HG03280 (cell line): ENCODE results near the gene NDUFAF8.

Source experiments
- ATAC-seq: cut with Tn5 transposase; IDR thresholded peaks from one replicate; pipeline ENCODE4 v1.9.1; 2021; ENCODE audit warnings: mild to moderate bottlenecking, moderate library complexity; ENCODE audit not compliant: unreplicated experiment

Gene NDUFAF8, protein sequence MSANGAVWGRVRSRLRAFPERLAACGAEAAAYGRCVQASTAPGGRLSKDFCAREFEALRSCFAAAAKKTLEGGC

DNA sequence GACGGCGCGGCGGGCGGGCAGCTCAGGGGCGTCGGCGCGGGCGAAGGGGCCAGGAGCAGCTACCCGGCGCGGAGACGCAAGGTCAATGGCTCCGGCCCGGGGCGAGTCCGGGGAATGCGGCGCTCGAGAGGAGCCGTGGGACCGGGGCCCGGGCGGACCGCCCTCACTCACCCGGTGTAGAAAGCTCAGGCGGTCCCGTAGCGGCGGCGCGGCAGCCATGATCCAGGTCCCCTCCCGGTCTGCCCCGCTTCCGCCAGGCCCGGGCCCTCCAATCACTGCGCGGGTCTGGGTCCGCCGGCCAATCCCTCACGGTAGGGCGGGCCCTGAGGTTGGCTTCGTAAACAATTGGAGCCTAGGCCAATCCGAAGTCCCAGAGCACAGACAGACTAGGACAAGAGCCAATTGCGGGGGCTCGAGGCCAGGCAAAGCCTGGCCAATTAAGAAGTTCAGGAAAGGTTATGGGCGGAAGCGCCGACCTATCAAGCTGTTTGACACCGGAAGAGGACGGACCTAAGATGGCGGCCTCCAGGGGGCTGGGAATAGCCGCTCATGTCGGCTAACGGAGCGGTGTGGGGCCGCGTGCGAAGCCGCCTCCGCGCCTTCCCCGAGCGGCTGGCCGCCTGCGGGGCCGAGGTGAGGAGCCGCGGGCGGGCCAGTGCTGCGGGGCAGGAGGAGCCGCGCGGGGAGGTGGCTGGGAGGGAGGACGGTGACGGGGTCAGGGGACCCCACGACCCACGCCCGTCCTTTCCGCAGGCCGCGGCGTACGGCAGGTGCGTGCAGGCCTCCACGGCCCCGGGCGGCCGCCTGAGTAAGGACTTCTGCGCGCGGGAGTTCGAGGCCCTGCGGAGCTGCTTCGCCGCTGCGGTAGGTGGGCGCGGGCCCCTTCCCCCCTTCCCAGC, at the start of gene NDUFAF8, which contains the start of gene TEPSIN:
Gene NDUFAF8, plus strand, starts transcription at position 504 of the 899 bp plus-strand sequence. Its CDS starts 46 bp downstream, at position 550.
Gene TEPSIN, minus strand, starts transcription at position 241 of the 899 bp plus-strand sequence. Its CDS starts 22 bp downstream, at position 219.
- peak; percentile 93 for ATAC-seq

DNA sequence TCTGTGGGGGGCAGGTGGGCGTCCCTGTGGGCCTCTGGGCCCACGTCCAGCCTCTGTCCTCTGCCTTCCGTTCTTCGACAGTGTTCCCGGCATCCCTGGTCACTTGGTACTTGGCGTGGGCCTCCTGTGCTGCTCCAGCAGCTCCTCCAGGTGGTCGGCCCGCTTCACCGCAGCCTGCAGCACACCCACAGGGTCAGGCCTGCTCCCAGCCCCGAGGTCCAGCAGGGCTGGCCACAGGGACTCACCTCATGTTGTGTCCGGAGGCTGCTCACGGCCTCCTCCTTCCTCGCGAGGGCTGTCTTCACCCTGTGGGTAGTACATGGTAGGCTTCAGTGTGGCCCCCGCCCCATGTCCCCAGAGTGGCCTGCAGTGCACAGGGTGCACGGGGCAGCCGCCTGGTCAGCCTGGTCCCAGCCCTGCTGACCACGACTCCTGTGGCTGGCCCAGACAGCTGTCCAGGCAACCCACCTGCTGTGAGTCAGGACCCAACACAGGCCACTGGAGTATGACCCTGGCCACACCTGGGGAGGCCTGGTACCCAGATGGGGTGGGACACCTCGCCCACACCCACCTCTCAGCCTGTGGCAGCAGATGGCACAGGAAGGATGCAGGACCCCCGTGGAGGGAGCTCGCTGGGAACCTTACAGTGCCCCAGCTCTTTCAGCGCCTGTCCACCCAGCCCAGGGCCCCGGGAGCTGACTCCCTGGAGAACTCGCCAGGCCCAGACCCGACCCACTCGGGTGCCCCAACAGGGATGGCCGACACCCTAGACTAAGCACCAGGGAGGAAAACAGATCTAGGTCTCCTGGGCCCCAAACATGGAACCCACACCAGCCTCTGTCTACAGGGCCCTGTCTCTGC, 49.2 kb upstream of the NDUFAF8 start:
- ATAC-seq, result no peak

DNA sequence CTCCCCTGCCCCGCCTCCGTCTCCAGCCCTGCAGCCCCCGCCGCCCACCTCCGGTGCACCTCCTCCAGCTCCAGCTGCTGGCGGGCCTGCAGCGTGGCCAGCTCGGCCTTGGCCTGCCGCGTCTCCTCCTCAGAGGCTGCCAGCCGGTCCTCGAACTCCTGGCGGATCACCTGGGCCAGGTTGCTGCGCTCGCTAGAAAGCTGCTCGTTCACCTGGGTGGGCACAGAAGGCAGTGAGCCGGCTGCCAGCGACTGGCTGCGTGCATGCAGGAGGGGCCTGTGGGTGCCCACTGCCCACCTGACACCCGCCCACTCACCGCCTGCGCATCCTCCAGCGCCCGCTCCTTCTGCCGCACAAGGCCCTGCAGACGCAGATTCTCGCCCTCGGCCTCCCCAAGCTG, 48.5 kb upstream of the NDUFAF8 start:
- ATAC-seq, result no peak

DNA sequence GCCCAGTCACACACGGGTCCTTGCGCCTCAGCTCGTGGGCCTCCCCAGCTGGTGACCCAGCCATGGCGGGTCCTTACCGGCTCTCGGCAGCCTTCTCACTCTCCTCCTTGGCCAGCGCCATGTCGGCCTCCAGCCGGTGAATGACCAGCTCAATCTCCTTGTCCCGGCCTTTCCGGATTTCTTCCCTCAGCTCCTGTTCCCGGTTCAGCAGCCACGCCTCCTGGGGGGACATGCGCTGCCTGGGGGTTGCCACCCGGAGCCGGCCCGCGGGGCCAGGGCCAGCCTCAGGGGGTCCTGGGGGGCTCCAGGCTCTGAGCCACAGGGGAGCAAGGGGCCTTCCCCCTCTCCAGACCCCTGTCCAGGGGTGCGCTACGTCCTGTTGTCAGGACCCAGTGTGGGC, 48.0 kb upstream of the NDUFAF8 start:
- ATAC-seq, result no peak

DNA sequence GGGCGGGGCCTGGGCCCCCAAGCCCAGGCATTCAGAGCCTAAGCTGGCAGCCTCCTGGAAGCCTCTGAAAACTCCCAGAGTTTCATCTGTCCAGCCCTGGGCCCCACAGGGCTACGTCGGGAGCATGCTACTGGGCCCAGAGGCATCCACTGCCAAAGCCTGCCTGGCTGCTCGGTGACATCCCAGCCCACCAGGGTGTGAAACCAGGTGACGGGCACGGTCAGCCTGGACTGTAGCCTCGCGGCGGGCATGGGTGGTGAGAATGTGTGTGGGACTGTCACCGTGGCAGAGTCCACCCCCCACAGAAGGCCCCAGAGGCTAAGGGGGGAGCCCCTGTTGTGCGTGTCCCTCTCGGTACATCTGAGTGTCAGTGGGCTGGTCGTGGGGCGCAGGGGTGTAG, 47.5 kb upstream of the NDUFAF8 start:
- ATAC-seq, result no peak

DNA sequence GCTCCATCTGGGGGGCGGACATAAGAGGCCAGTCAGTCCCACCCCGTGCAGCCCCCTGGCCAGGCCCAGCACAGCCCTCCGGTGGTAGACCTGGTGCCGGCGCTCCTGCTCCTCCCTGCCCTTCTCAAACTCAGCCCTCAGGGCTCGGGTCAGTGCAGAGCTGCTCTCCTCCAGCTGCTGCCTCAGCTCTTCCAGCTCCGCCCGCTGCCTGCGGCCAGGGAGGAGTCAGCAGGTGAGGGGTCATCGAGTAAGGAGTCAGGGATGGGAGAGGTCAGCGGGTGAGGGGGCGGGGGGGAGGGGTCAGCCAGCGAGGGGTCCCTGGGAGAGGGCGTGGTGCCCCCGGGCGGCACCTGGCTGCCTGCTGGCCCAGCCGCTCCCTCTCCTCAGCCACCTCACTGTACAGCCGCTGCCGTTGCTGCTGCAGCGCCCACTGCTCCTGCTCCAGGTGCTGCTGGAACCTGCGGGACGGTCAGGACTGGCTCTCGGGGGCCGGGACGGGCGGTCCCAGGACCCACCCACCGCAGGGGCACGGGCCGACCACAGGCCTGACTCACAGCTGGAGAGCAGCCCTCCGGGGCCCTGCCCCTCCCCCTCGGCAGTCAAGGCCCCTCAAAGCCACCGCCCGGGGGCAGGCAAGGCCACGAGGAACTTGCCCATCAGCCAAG, 46.6 kb upstream of the NDUFAF8 start:
- ATAC-seq, result no peak

DNA sequence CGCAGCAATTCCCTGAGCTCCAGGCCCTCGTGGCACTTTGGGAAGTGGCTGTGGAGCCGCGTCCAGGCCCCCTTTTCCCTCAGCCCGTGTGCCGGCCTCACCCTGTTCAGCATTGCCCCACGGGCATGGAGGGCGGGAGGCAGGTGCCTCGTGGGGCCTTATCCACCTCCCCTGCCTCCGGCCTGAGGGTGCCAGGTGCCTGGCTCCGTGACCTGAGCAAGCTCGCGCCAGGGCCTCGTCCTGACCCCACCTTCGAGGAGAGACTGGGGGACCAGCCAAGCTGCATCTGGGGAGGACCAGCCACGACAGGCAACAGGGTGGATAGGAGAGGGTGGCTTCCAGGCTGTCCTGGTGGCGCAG, 46.1 kb upstream of the NDUFAF8 start:
- no peak for ATAC-seq

DNA sequence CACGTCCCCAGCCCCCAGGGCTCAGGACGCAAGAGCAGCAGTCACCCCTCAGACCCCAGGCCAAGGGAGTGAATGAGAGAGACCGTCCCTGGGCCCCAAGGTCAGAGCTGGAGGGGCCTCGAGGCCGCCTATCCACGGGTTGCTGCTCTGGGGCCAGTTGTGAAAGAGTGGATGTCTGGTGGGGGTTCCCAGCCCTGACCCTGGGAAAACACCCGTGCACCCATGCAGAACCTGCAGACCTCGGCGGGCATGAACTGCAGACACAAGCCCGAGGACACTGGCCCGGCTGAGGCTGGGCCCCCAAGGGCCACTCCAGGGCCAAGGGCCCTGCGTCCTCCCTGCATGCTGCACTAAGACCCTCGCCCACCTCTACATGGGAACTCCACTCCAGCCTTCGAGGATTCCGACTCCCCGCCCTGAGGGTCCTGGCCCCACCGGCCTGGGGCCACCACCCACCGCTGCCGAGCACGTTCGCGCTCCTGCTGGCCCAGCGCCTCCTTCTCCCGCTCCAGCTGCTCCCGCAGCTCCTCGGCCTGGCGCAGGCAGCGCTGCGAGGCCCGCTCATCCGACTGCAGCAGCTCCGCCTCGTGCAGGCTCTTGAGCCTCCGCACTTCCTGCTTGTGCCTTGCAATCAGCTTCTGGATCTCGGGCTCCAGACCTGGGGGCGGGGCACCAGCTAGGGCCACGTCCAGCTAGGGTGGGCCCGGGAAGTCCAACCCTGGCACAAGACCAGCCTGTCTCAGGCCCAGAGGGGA, 45.5 kb upstream of the NDUFAF8 start:
- no peak for ATAC-seq

DNA sequence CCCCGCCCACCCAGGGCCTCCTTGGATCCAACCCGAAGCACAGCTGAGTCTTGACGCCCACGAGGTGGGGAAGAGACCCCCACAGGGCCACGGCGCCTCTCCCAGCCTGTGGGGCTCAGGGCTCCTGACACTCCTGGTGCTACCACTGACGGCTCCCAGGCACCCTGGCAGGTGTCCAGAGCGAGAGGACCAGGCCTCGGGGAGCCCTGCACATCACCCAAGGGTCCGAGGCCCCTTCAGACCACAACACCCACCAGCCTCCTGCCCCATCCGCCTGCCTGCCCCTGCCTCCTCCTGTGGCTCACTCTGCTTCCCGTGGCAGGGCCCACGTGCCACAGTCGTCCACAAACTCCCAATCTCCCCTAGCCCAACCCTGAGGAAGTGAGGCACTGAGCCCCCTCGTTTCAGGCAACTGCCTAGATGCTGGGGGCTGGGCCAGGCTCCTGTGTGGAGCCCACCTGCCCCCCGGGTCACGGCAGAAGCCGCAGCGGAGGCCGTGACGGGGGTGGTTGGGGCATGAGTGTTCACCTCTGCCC, 44.8 kb upstream of the NDUFAF8 start:
- ATAC-seq, result no peak

DNA sequence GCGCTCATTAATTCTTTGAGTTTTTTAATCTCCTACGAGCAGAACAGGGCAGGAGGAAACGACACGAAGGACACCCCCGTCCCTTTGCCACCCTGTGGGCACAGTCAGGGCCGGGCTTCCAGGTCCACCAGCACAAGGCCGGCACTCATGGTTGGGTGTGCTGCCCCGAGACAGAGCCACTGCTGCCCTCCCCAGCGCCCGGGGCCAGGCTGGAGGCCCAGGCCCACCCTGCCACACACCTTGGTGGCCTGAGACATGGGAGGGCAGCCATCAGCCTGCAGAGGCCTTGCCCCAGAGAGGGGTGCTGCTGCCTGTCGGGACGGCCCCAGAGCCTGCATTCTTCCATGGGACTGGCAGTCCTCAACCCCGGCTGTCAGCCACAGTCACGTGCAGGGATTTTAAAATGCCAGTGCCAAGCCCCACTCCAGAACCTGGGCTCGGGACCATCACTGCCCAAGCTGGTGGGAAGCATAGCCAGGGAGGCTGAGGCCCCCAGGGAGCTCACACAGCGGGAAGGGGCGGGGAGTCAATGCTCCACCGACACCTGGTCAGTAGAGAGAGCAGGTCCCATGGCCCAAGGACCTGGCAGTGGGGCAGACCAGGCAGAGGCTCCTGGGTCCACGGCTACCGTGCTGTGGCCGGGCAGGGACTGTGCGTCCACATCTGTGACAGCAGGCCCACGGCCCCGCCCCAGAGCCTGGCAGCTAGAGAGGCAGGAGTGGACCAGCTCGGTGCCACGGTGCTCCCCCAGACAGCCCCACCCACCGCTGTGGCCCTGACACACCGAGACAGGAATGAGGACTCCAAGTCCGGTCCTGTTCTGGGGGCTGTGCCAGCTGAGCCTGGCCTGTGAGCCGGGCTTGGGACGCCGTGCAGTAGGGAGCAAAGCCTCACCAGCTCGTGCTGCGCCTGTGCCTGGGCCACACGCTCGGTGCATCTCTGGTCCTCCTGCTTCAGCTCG, 43.9 kb upstream of the NDUFAF8 start:
- no peak for ATAC-seq

DNA sequence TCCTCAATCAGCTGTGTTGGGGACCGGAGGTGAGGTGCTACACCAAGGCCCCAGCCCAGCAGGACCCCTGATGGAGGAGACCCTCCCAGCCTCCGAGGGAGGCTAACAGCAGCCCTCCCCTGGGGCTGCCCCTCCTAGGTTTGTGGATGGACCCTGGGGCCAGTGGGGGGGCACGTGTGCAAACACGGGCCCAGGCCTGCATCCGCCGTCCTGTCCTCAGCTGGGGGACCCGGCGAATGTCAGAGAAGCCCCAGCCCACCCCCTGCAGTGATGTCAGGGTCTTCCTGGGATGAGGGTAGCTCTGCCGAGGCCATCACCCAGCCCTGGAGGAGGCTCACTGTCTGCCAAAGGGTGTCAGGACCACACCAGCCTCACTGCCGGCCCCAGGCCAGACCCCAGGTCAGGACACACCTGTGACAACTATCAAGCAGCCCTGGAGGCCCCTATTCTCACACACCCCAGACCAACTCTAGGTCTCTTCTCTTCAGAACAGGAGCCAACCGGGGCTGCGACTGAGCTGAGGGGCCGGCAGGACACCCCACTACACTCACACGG, 43.1 kb upstream of the NDUFAF8 start:
- no peak for ATAC-seq

DNA sequence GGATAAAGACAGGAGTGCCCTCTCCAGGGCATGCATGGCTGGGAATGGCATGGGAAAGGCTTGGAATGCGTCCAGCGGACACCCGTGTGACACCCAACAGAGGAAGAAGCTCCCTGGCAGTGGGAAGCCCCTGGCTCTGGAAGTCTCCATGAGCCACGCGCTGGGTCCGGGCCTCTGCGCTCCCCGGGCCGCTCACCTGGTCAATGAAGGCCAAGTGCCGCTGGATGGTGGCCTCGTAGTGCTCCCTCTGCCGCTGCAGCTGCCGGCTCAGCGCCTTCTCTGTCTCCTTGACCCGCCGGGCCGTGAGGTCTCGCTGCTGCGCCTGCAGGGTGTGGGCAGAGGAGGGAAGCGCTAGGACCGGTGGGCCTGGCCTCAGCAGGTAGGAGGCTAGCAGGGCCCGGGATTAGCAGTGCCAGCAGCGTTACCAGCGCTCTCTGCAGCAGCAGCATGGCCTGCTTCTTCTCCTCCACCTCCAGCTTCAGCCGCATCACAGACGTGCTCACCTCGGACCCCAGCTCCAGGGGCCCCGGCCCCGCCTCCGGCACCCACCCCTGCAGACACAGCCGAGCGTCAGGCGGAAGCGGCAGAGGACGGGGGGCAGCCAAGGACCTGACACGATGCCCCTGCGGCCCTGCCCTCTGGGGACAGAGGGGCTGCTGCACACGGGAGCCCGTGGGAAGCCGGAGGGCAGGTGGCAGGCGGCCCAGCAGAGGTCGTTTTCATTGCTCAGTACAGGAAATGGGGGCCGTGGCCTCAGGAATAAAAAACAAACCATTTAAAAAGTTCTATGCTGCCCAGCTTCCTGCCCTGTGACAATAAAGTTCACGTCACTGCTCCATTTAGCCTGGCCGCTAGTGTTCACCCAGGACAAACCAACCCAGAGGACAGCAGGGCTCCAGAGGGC, 42.4 kb upstream of the NDUFAF8 start:
- no peak for ATAC-seq

DNA sequence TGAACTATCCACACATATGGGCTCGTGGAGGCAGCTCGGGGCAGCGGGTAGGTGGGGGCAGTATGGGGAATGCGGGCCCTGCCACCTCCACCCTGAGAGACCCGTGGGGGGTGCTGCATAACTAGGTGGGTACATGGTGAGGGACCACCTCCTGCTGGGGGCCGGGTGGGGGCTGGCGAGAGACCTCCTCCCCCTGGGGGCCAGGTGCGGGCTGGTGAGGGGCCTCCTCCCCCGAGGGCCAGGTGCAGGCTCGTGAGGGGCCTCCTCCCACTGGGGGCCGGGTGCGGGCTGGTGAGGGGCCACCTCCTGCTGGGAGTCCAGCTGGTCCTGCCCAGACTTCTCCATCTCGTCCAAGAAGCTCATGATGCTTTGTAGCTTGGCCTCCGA, 41.7 kb upstream of the NDUFAF8 start:
- ATAC-seq, result no peak

DNA sequence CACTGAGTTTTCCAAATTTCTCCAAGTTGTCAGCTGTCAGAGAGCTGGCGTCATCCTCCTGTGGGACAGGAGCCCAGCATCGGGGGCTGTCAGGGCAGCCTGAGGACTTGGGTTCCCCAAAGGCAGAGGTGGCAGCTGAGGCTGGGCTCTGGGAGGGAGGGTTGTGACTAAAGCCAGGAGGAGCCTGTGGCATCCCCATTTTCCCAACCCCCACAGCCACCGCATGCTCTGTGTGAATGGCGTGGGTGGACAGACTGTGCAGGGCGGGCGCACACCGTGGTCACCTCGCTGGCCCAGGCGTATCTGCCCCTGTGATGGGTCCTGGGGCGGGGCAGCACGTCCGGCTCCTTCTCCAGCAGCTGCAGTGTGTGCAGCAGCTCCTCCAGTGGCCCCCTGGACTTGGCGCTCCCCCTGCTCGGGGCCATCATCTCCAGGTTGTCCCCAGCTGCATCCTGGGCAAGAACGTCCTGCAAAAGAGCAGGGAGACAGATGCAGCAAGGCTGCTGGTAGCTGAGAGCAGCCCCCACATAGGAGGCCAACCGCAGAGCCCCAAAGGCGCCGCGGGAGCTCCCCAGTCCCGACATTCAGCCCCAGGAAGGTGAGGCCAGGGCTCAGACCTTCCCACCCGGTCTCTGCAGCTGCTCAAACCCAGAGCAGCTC, 41.2 kb upstream of the NDUFAF8 start:
- no peak for ATAC-seq

DNA sequence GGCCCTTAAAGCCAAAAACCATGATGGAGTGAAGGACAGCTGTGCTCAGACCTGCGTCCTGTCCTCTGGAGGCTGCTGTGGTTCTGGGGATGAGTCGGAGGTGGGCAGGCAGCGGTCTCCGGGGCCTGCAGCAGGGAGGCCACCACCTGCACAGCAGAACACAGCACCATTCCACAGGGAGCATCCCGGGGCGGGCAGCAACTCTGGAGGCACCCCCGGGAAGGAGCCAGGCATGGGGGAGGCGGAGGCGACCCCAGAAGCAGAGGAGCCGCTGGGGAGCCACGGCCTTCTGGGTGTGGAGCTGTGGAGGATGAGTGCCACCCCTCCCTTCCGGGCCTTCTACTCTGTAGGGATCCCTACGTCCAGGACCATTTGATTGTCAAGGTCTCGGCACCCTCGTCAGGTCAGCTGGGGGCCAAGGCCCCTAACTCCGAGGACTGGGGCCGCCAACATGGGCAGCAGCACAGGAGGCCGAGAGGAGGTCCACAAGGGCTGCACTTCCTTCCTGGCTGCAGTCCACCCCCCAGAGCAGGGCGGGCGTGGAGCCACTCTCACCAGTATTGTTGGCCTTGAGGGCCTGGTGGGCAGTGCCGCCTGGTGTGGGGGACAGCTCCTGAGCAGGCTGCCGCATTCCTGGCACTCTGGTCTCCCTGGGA, 40.2 kb upstream of the NDUFAF8 start:
- ATAC-seq, result no peak

DNA sequence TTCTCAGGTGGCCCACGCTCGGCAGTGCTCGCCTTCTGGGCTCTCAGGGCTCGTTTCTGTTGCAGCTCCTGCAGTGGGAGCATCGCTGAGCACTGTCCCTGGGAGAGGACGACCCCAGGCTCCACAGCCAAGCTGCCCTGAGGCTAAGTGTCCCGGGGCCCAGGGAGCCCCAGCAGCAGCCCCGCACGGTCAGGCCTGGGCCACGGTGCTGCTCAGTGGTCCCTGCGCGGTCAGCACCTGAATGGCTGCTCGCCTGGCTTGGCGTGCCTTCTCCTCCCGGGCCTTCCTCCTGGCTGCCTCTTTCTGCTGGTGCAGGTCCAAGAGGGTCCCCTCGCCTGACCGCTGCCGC, 39.7 kb upstream of the NDUFAF8 start:
- no peak for ATAC-seq

DNA sequence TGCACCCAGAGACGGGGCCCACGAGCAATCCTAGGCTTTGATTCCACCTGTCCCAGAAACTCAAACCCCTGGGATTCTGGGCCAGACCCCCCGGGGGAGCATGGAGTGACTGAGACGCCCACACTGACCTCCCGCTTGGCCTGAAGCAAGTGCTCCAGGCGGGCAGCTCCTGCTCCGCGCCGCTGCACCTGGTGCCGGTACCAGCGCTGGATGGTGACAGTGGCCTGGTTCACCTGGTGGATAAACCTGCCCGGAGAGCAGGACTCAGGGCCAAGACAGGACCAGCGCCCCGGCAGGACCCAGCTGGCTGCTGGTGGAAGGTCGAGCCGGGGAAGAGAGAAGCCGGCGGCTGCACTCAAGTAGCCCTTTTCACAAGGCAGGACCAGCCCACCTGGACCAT, 38.9 kb upstream of the NDUFAF8 start:
- ATAC-seq, result no peak
